K562 (cell line): Measurements from ENCODE around the gene THEM4. TPM values are rescaled to one million over a fixed set of nuclear protein-coding genes. Genes with fewer than 3 reads are reported as not detected.

Experiments
- ATAC-seq: fragments of 200-7000 bp; cut with Tn5 transposase; 3 replicates; pipeline ENCODE4 v1.9.1; 2020; ENCODE audit warnings: moderate library complexity
- BruUV-seq: library from RNA; stranded (reverse); fragments of 400-500 nt; replicated peaks from 2 replicates; lab custom pipeline; 2021; lab: Mats Ljungman, UMichigan
- CTCF ChIA-PET: fragments of 300-600 bp; formaldehyde crosslinking; extraction: SDS; loops from one replicate; lab custom pipeline; 2021; ENCODE audit warnings: low intra/inter-chr PET ratio; lab: Yijun Ruan, JAX
- POLR2A ChIA-PET: fragments of 300-600, 350-650 bp; sonication (Branson Sonifier 250); formaldehyde crosslinking; extraction: SDS; loops from one replicate; lab custom pipeline; 2021; ENCODE audit warnings: antibody characterized with exemption, inconsistent platforms; lab: Yijun Ruan, JAX
- DNase-seq, 4 experiments: peaks; one replicate each; pipeline versions ENCODE4 v3.0.0 to v3.0.0-alpha.2; 2011 to 2018; ENCODE audit warnings: low spot score in 3 of 4, mixed read lengths in 3 of 4; ENCODE audit errors: extremely low read depth in 1 of 4
- FAIRE-seq: peaks from 2 replicates; lab custom pipeline; 2011; peaks lifted over from hg19 to GRCh38; lab: Jason Lieb, UNC
- H2AFZ ChIP-seq: 2 replicates; pipeline ENCODE4 v1.6.0; 2011; ENCODE audit warnings: low read depth, low read length, control low read depth, inconsistent platforms
- H3K27ac ChIP-seq: fragments of 200-600 bp; 3 replicates; pipeline ENCODE4 v1.8.0; 2011; ENCODE audit warnings: low read depth, mild to moderate bottlenecking, control low read depth, inconsistent platforms, low read length, moderate library complexity, mixed read lengths; ENCODE audit errors: extremely low read depth
- H3K27me3 ChIP-seq, 2 experiments: fragments of 300-600 bp in 1 of 2; 2 replicates in 1 of 2; 3 replicates in 1 of 2; pipeline versions ENCODE4 v1.6.0 to v1.8.0; 2011; ENCODE audit warnings: inconsistent platforms in 2 of 2, low read length in 2 of 2, mild to moderate bottlenecking in 1 of 2, mixed read lengths in 1 of 2, moderate library complexity in 1 of 2; ENCODE audit not compliant: control insufficient read depth in 2 of 2, insufficient read depth in 2 of 2
- H3K36me3 ChIP-seq: fragments of 300-600 bp; 3 replicates; pipeline ENCODE4 v1.8.0; 2011; ENCODE audit warnings: mild to moderate bottlenecking, low read length, inconsistent platforms; ENCODE audit not compliant: control insufficient read depth, insufficient read depth
- H3K4me1 ChIP-seq, 2 experiments: fragments of 200-600 bp in 1 of 2; replicated peaks in 1 of 2; 2 replicates in 1 of 2; 3 replicates in 1 of 2; pipeline versions ENCODE4 v1.5.1 to v1.8.0; 2011; ENCODE audit warnings: inconsistent platforms in 2 of 2, low read length in 2 of 2, mild to moderate bottlenecking in 1 of 2, mixed read lengths in 1 of 2, moderate library complexity in 1 of 2; ENCODE audit not compliant: control insufficient read depth in 2 of 2, insufficient read depth in 2 of 2
- H3K4me2 ChIP-seq: 2 replicates; pipeline ENCODE4 v1.6.1; 2011; ENCODE audit warnings: low read length, control low read depth, inconsistent platforms, mixed read lengths; ENCODE audit not compliant: insufficient read depth
- H3K4me3 ChIP-seq: fragments of 200-600 bp; sonication (generic), shearing (Covaris generic); 2 replicates; pipeline ENCODE4 v1.5.1; 2016; ENCODE audit warnings: control low read depth, inconsistent platforms
- H3K79me2 ChIP-seq: fragments of 200-600 bp; 3 replicates; pipeline ENCODE4 v1.8.0; 2011; ENCODE audit warnings: low read length, inconsistent platforms; ENCODE audit not compliant: control insufficient read depth, insufficient read depth
- H3K9ac ChIP-seq, 2 experiments: 2 replicates each; pipeline versions ENCODE4 v1.6.0 to v1.6.1; 2011; ENCODE audit warnings: low read depth in 2 of 2, low read length in 2 of 2, control low read depth in 1 of 2, inconsistent platforms in 1 of 2, mild to moderate bottlenecking in 1 of 2, mixed read lengths in 1 of 2; ENCODE audit not compliant: insufficient read depth in 1 of 2
- H3K9me1 ChIP-seq: one replicate; pipeline ENCODE4 v1.6.0; 2011; ENCODE audit warnings: inconsistent platforms, mild to moderate bottlenecking, low read length, moderate library complexity; ENCODE audit not compliant: control insufficient read depth, insufficient read depth
- H3K9me3 ChIP-seq: replicated peaks from 2 replicates; pipeline ENCODE4 v1.5.1; 2011; ENCODE audit warnings: low read depth, low read length, inconsistent platforms; ENCODE audit not compliant: control insufficient read depth, insufficient read depth
- H4K20me1 ChIP-seq: replicated peaks from 2 replicates; pipeline ENCODE4 v1.6.1; 2011; ENCODE audit warnings: low read length, inconsistent platforms, mixed read lengths; ENCODE audit not compliant: control insufficient read depth, insufficient read depth
- CAMTA2 ChIP-seq: fragments of 250-450 bp; sonication (Bioruptor Pico); conservative IDR thresholded peaks from 2 replicates; pipeline ENCODE4 v1.5.1; 2022
- HDAC1 ChIP-seq, 2 experiments: fragments of 450-650 bp; IDR thresholded peaks; 2 replicates each; pipeline ENCODE4 v1.6.1; 2016 to 2017; ENCODE audit warnings: inconsistent platforms in 1 of 2, mild to moderate bottlenecking in 1 of 2, moderate library complexity in 1 of 2
- NBN ChIP-seq: fragments of 450-650 bp; IDR thresholded peaks from 2 replicates; pipeline ENCODE4 v1.6.1; 2016; ENCODE audit warnings: low read depth, mild to moderate bottlenecking
- POLR2AphosphoS5 ChIP-seq: IDR thresholded peaks from 2 replicates; pipeline ENCODE4 v1.6.1; 2011; ENCODE audit warnings: mild to moderate bottlenecking, low read depth, low read length, moderate library complexity; ENCODE audit not compliant: control insufficient read depth, insufficient read depth
- RBM14 ChIP-seq: fragments of 200-400 bp; formaldehyde crosslinking; IDR thresholded peaks from 2 replicates; pipeline ENCODE4 v1.6.1; 2018; ENCODE audit warnings: low read depth, mild to moderate bottlenecking, low read length, moderate library complexity, borderline replicate concordance; ENCODE audit not compliant: insufficient read depth
- RFX5 ChIP-seq: IDR thresholded peaks from 2 replicates; pipeline ENCODE4 v1.6.1; 2011; ENCODE audit warnings: low read depth, mild to moderate bottlenecking, improper control_type of control experiment, low read length
- SOX6 ChIP-seq: fragments of 450-650 bp; IDR thresholded peaks from 2 replicates; pipeline ENCODE4 v1.6.1; 2014; ENCODE audit warnings: mild to moderate bottlenecking
- STAG1 ChIP-seq: sonication (generic); formaldehyde crosslinking; IDR thresholded peaks from 2 replicates; pipeline ENCODE4 v1.5.0; 2020; ENCODE audit warnings: missing genetic modification reagents, borderline replicate concordance
- TAF9B ChIP-seq: fragments of 450-650 bp; IDR thresholded peaks from 2 replicates; pipeline ENCODE4 v1.6.1; 2018; ENCODE audit warnings: mild to moderate bottlenecking; ENCODE audit not compliant: partially characterized antibody
- ZNF586 ChIP-seq: fragments of 450-650 bp; formaldehyde crosslinking; conservative IDR thresholded peaks from 2 replicates; pipeline ENCODE4 v1.4.0; 2020; ENCODE audit warnings: mild to moderate bottlenecking, moderate library complexity
- WGBS: fragments of 100-300 bp; shearing (Covaris generic); methylation state at CpG from one replicate; pipeline ENCODE4 v1.1.6; 2016; ENCODE audit warnings: low coverage, mixed read lengths; ENCODE audit not compliant: insufficient coverage; ENCODE audit errors: missing lambda C conversion rate; 5-methylcytosine and 5-hydroxymethylcytosine counted together
- in situ Hi-C: fragments of 300-500 bp; cut with MboI; formaldehyde crosslinking; loops from 4 replicates; pipeline ENCODE4 v1.15.0; 2018; ENCODE audit warnings: inconsistent platforms, mixed read lengths
- intact Hi-C: fragments of 100-400 bp; cut with micrococcal nuclease; formaldehyde crosslinking; loops from 2 replicates; pipeline ENCODE4 v1.14.2; 2022
- polyA plus RNA-seq, 8 experiments: library from polyadenylated mRNA; depleted of rRNA in 4 of 8; stranded (reverse) in 5 of 8; unstranded in 3 of 8; fragments of >200 nt; fragmentation: Nextera tagmentation in 2 of 8; fragmentation: Illumina TruSeq in 1 of 8; extraction: Ambion mirVana in 2 of 8; extraction: Trizol in 1 of 8; gene quantifications; 2 replicates each; pipeline versions ENCODE4 v1.2.1 to v1.2.3, GENCODE V29; 2011 to 2014; ENCODE audit warnings: inconsistent platforms in 1 of 8, missing spikeins in 1 of 8
- total RNA-seq, 7 experiments: library from RNA; depleted of rRNA in 6 of 7; stranded (reverse); fragments of >200 nt in 6 of 7; fragmentation: Illumina TruSeq in 2 of 7; extraction: Trizol in 2 of 7; gene quantifications; 2 replicates each; pipeline versions ENCODE4 v1.2.1 to v1.2.3, GENCODE V29; 2011 to 2021; ENCODE audit warnings: low replicate concordance in 1 of 7
- TF ChIP-seq, protein P1 (sequence below): fragments of 450-650 bp; IDR thresholded peaks from 2 replicates; pipeline ENCODE4 v1.6.1; 2016; ENCODE audit warnings: borderline replicate concordance
- TF ChIP-seq, protein P2 (sequence below): sonication (generic); formaldehyde crosslinking; IDR thresholded peaks from 2 replicates; pipeline ENCODE4 v1.8.0; 2023; ENCODE audit warnings: missing genetic modification reagents, mild to moderate bottlenecking, borderline replicate concordance
- TF ChIP-seq, protein P3 (sequence below): fragments of 250-450 bp; sonication (Bioruptor Pico); IDR thresholded peaks from 2 replicates; pipeline ENCODE4 v1.6.1; 2021; ENCODE audit warnings: mild to moderate bottlenecking

The THEM4 gene
- total and polyA plus RNA-seq, 9 of the 15 experiments (the other 6 are each of a cell fraction or from before 2014, with no cell fraction given) = 8.6 to 71.9 (median 35.3) TPM

DNA sequence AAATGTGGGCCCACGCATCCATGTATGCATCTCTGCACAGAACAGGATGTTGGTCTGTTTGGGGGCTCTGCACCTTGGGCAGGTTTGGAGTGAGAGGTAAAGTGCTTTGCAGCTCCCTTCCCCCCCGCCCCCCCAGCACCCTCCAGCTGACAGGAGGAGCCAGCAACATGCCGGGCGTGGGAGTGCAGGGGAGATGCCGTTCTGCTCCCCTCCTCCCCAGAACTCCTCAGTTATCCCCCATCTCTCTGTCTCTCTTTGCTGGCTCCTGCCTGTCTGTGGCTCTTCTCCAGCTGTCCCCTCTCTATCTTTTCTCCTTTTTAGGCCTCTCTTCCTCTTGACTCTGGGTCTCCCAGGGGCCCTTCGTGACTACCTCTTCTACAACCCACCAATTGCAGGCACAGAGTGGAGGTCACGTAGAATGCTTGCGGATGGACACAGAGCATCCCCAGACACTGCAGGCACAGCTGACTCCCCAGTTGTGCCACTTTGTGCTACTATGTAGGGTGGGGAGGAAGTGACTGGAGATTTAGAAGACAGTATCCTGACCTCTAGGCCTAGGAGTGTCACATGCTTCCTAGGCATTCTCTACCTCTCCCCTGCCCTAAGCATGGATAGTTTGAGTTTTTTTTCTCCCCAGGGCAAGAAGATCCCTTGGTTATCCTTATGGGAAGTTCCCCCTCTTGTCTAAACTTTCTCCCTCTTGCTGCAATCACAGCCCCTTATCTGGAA is 76.0 kb downstream of the THEM4 start:
- ATAC-seq (no peak), DNase-seq (no peak), FAIRE-seq (no peak)
- 41% methylated on average over 4 of the region's 8 CpGs for WGBS
- Histone ChIP-seq H2AFZ (no peak overlapping the region), H3K4me3 (no peak overlapping the region), H3K9me3 (no peaks in the 10 kb centered on the region), H3K9me1 (peaks cover 3% of the 10 kb centered on the region), H4K20me1 (no peaks in the 10 kb centered on the region), H3K9ac (no peak overlapping the region), H3K4me2 (no peak overlapping the region), H3K27ac (no peak overlapping the region), H3K79me2 (no peaks in the 10 kb centered on the region), H3K27me3 (no peaks in the 10 kb centered on the region), H3K4me1 (peaks cover 5 to 32% of the 10 kb centered on the region in 2 experiments), H3K36me3 (no peaks in the 10 kb centered on the region)
- intact Hi-C loops = no loop called here
- in situ Hi-C loops = loop anchor here (5.0 kb wide), 1 partner anchor 136 kb away; no protein-coding TSS in a partner anchor
- no TSS peak for BruUV-seq
- POLR2A ChIA-PET = interaction anchor here (0.5 to 0.7 kb wide), 2 partner anchors 194 to 230 kb away, joined by 3 to 4 read pairs; no protein-coding TSS in a partner anchor
- CTCF ChIA-PET = interaction anchor here (0.6 kb wide), 1 partner anchor 163 kb away, joined by 3 read pairs; no protein-coding TSS in a partner anchor
- TF ChIP-seq, protein P1, sequence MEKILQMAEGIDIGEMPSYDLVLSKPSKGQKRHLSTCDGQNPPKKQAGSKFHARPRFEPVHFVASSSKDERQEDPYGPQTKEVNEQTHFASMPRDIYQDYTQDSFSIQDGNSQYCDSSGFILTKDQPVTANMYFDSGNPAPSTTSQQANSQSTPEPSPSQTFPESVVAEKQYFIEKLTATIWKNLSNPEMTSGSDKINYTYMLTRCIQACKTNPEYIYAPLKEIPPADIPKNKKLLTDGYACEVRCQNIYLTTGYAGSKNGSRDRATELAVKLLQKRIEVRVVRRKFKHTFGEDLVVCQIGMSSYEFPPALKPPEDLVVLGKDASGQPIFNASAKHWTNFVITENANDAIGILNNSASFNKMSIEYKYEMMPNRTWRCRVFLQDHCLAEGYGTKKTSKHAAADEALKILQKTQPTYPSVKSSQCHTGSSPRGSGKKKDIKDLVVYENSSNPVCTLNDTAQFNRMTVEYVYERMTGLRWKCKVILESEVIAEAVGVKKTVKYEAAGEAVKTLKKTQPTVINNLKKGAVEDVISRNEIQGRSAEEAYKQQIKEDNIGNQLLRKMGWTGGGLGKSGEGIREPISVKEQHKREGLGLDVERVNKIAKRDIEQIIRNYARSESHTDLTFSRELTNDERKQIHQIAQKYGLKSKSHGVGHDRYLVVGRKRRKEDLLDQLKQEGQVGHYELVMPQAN = no peak
- TF ChIP-seq TAF9B = no peak
- TF ChIP-seq STAG1 (CRISPR knock-in tag) = no peak
- no peak for TF ChIP-seq ZNF586 (CRISPR knock-in tag)
- no peak for TF ChIP-seq RFX5
- TF ChIP-seq CAMTA2 = no peak
- TF ChIP-seq, protein P2, sequence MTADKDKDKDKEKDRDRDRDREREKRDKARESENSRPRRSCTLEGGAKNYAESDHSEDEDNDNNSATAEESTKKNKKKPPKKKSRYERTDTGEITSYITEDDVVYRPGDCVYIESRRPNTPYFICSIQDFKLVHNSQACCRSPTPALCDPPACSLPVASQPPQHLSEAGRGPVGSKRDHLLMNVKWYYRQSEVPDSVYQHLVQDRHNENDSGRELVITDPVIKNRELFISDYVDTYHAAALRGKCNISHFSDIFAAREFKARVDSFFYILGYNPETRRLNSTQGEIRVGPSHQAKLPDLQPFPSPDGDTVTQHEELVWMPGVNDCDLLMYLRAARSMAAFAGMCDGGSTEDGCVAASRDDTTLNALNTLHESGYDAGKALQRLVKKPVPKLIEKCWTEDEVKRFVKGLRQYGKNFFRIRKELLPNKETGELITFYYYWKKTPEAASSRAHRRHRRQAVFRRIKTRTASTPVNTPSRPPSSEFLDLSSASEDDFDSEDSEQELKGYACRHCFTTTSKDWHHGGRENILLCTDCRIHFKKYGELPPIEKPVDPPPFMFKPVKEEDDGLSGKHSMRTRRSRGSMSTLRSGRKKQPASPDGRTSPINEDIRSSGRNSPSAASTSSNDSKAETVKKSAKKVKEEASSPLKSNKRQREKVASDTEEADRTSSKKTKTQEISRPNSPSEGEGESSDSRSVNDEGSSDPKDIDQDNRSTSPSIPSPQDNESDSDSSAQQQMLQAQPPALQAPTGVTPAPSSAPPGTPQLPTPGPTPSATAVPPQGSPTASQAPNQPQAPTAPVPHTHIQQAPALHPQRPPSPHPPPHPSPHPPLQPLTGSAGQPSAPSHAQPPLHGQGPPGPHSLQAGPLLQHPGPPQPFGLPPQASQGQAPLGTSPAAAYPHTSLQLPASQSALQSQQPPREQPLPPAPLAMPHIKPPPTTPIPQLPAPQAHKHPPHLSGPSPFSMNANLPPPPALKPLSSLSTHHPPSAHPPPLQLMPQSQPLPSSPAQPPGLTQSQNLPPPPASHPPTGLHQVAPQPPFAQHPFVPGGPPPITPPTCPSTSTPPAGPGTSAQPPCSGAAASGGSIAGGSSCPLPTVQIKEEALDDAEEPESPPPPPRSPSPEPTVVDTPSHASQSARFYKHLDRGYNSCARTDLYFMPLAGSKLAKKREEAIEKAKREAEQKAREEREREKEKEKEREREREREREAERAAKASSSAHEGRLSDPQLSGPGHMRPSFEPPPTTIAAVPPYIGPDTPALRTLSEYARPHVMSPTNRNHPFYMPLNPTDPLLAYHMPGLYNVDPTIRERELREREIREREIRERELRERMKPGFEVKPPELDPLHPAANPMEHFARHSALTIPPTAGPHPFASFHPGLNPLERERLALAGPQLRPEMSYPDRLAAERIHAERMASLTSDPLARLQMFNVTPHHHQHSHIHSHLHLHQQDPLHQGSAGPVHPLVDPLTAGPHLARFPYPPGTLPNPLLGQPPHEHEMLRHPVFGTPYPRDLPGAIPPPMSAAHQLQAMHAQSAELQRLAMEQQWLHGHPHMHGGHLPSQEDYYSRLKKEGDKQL (CRISPR knock-in tag) = no peak
- no peak for TF ChIP-seq POLR2AphosphoS5
- TF ChIP-seq RBM14 = no peak
- TF ChIP-seq, protein P3, sequence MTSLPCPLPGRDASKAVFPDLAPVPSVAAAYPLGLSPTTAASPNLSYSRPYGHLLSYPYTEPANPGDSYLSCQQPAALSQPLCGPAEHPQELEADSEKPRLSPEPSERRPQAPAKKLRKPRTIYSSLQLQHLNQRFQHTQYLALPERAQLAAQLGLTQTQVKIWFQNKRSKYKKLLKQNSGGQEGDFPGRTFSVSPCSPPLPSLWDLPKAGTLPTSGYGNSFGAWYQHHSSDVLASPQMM (CRISPR knock-in tag) = no peak
- no peak for TF ChIP-seq NBN
- TF ChIP-seq SOX6 = no peak
- TF ChIP-seq HDAC1 (IDR thresholded peaks at IDR 0.05) = no peak
